Measurements from ENCODE around the gene CARD10. TPM values are rescaled to one million over a fixed set of nuclear protein-coding genes. Genes with fewer than 3 reads are reported as not detected.

Gene CARD10
- total and polyA plus RNA-seq, 2 of the 13 experiments (the other 11 are each of a cell fraction or from before 2014, with no cell fraction given): 35.2 to 55.8 TPM

DNA sequence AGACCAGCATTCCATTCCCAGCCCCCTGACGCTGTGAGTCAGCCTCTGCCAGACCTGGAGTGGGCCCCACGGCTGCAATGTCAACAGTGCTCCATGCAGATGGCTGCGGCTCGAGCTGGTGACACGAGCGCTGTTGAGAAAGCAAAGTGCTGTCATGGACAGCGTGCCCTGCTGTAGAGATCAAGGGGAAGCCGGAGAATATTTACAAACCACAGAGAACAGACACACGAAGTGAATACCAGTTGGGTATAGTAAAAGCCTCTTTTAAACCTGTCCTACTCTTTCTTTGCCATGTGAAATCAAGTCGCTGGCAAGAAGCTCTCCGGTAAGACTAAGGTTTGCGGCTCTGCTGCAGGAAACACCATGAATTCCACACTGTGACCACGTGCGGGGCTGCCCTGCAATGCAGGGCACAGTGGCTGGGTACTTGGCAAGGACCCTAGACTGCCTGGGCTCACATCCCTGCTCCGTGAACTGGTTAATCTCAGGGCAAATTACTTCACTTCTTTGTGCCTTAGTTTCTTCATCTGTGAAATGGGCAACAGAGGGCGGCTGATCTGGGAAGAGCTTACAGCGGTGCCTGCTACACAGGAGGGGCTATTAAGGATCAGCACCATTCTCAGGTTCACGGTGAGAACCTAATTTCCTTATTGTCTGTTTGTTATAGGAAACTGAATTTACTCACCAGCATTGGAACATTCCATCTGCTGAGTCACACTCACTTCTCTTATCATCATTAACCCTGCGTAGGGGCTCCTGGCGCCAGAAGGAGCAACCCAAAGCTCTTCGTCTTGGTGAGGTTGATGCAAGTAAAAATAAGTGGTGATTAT lies 64.1 kb downstream of the CARD10 start (continued):
- no peak for TF ChIP-seq CCAR2 (optimal IDR thresholded peaks at IDR 0.05; ENCODE audit: low read depth, low read length)
- TF ChIP-seq CBX2 (IDR thresholded peaks at IDR 0.05; ENCODE audit: low read depth, low read length): no peak
- no peak for TF ChIP-seq CBX2 (CRISPR knock-in tag; IDR thresholded peaks at IDR 0.05; ENCODE audit: low read depth)
- TF ChIP-seq KDM5B (CRISPR knock-in tag; IDR thresholded peaks at IDR 0.05; ENCODE audit: borderline replicate concordance): no peak; the same call in 1 of the 2 replicates
- no peak for TF ChIP-seq ZNF121 (CRISPR knock-in tag; IDR thresholded peaks at IDR 0.05)
- TF ChIP-seq HNF4G (IDR thresholded peaks at IDR 0.05; ENCODE audit: borderline replicate concordance, low read depth, low read length): no peak
- no peak for TF ChIP-seq HNF4G (CRISPR knock-in tag; IDR thresholded peaks at IDR 0.05; ENCODE audit: borderline replicate concordance, low read depth)
- no peak for TF ChIP-seq ZNF891 (CRISPR knock-in tag; IDR thresholded peaks at IDR 0.05)
- TF ChIP-seq ZKSCAN5 (CRISPR knock-in tag; IDR thresholded peaks at IDR 0.05): no peak
- peak; percentile 75 for TF ChIP-seq IRF2 (CRISPR knock-in tag; IDR thresholded peaks at IDR 0.05)
- TF ChIP-seq MXD3 (CRISPR knock-in tag; IDR thresholded peaks at IDR 0.05): no peak
- peak; percentile 61; the same call in 1 of the 2 replicates for TF ChIP-seq ZBED4 (CRISPR knock-in tag; IDR thresholded peaks at IDR 0.05; ENCODE audit: borderline replicate concordance)
- TF ChIP-seq ZNF280D (CRISPR knock-in tag; IDR thresholded peaks at IDR 0.05): no peak
- peak; percentile 86 for TF ChIP-seq ZNF644 (CRISPR knock-in tag; IDR thresholded peaks at IDR 0.05; ENCODE audit: low read depth)
- TF ChIP-seq, protein P1, sequence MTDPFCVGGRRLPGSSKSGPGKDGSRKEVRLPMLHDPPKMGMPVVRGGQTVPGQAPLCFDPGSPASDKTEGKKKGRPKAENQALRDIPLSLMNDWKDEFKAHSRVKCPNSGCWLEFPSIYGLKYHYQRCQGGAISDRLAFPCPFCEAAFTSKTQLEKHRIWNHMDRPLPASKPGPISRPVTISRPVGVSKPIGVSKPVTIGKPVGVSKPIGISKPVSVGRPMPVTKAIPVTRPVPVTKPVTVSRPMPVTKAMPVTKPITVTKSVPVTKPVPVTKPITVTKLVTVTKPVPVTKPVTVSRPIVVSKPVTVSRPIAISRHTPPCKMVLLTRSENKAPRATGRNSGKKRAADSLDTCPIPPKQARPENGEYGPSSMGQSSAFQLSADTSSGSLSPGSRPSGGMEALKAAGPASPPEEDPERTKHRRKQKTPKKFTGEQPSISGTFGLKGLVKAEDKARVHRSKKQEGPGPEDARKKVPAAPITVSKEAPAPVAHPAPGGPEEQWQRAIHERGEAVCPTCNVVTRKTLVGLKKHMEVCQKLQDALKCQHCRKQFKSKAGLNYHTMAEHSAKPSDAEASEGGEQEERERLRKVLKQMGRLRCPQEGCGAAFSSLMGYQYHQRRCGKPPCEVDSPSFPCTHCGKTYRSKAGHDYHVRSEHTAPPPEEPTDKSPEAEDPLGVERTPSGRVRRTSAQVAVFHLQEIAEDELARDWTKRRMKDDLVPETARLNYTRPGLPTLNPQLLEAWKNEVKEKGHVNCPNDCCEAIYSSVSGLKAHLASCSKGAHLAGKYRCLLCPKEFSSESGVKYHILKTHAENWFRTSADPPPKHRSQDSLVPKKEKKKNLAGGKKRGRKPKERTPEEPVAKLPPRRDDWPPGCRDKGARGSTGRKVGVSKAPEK (CRISPR knock-in tag; IDR thresholded peaks at IDR 0.05; ENCODE audit: borderline replicate concordance): no peak
- peak; percentile 34; the same call in 1 of the 2 replicates for TF ChIP-seq NR2C2 (CRISPR knock-in tag; IDR thresholded peaks at IDR 0.05; ENCODE audit: borderline replicate concordance)
- TF ChIP-seq NCOA5 (CRISPR knock-in tag; IDR thresholded peaks at IDR 0.05): no peak

Measured in HepG2 (cell line).